Measurements from ENCODE around the gene KRTAP5-7. TPM values are rescaled to one million over a fixed set of nuclear protein-coding genes. Genes with fewer than 3 reads are reported as not detected.

The KRTAP5-7 gene
- total and polyA plus RNA-seq, 11 donors, result not detected

DNA sequence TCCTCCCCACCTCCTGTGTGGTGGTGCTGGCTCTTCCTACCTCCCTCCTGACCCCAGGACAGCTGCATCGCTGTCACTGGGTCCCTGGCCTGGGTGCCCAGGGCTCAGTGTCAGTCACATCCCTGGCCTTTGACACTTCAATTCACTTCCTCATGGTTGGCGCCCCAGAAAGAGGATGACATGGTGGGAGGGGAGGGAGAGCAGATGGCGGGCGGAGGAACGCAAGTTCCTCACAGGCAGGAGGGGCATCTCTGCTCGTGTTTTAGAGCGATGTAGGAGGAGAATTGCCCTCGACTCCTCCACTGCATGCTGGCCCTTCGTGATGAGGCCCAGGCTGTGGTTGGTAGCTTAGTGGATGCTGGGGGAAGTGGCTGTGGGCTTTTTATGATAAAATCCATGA lies 35.1 kb upstream of the KRTAP5-7 start:
- Histone ChIP-seq H3K9me3 (no peaks in the 10 kb centered on the region), H3K4me3 (no peak overlapping the region), H3K4me1 (peaks cover 0 to 8% (median 0%) of the 10 kb centered on the region in 12 donors), H3K27me3 (no peaks in the 10 kb centered on the region), H3K36me3 (peaks cover 0 to 89% (median 59%) of the 10 kb centered on the region in 9 donors), H3K27ac (no peak overlapping the region)
- peak in 1 of 5 donors; percentile 13 for DNase-seq
- 90 to 96% (median 95%) methylated on average over 9 of the region's 9 CpGs for WGBS, 4 donors
- intact Hi-C loops (cut with DNase I), result no loop called here
- ATAC-seq, result no peak
- TF ChIP-seq, protein P1, sequence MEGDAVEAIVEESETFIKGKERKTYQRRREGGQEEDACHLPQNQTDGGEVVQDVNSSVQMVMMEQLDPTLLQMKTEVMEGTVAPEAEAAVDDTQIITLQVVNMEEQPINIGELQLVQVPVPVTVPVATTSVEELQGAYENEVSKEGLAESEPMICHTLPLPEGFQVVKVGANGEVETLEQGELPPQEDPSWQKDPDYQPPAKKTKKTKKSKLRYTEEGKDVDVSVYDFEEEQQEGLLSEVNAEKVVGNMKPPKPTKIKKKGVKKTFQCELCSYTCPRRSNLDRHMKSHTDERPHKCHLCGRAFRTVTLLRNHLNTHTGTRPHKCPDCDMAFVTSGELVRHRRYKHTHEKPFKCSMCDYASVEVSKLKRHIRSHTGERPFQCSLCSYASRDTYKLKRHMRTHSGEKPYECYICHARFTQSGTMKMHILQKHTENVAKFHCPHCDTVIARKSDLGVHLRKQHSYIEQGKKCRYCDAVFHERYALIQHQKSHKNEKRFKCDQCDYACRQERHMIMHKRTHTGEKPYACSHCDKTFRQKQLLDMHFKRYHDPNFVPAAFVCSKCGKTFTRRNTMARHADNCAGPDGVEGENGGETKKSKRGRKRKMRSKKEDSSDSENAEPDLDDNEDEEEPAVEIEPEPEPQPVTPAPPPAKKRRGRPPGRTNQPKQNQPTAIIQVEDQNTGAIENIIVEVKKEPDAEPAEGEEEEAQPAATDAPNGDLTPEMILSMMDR (IDR thresholded peaks at IDR 0.05), result no peak
- no peak for TF ChIP-seq POLR2A (IDR thresholded peaks at IDR 0.05)

DNA sequence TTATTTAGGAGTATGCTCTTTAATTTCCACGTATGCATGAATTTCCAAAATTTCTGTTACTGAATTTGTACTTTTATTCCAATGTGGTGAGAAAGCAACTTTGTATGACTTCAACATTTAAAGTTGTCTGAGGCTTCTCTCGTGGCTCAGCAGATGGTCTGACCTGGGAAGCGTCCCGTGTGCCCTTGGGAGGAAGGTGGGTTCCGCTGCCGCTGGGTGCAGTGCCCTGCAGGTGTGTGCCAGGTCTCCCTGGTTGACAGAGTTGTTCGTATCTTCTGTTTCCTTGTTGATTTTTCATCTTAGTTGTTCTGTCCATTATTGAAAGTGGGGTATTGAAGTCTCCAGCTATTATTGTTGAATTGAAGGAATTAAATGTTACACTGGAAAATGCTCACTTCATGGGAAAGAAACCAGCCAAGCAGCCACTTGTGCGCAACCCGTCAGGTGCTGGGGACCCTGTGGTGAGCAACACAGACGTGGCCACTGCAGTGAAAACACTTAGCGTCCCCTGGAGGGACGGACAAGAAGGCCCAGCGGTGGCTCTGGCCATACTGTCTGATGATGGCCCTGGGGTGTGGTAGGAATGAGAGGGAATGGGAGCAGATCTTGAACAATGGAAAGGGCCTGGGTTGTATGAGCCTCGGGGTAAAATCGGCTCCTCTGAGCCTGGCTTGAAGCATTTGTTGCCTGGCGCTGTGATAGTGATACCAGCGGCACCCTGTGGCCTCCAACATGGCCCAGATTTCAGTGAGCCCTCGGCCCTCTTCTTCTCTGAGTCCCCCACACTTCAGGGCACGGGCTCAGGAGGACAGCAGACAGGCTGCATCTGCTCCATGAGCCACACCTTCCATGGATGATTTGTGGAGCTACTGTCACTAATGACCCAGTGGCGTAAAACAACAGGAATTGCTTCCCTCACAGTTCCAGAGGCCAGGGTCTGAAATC lies 31.5 kb upstream of the KRTAP5-7 start:
- TF ChIP-seq, protein P1 (IDR thresholded peaks at IDR 0.05), result no peak
- TF ChIP-seq POLR2A (IDR thresholded peaks at IDR 0.05), result no peak
- WGBS, 4 donors, result 95 to 96% (median 96%) methylated on average over 17 to 20 of the region's 20 CpGs
- ATAC-seq, result no peak
- H3K27ac ChIP-seq, result no peak overlapping the region
- H3K4me1 ChIP-seq, result peaks cover 0 to 10% (median 0%) of the 10 kb centered on the region in 12 donors
- peaks cover 0 to 99% (median 89%) of the 10 kb centered on the region in 9 donors for H3K36me3 ChIP-seq
- DNase-seq, result peak in 1 of 5 donors; percentile 10
- H3K4me3 ChIP-seq, result no peak overlapping the region
- intact Hi-C loops (cut with DNase I), result no loop called here
- H3K9me3 ChIP-seq, result no peaks in the 10 kb centered on the region
- no peaks in the 10 kb centered on the region for H3K27me3 ChIP-seq

DNA sequence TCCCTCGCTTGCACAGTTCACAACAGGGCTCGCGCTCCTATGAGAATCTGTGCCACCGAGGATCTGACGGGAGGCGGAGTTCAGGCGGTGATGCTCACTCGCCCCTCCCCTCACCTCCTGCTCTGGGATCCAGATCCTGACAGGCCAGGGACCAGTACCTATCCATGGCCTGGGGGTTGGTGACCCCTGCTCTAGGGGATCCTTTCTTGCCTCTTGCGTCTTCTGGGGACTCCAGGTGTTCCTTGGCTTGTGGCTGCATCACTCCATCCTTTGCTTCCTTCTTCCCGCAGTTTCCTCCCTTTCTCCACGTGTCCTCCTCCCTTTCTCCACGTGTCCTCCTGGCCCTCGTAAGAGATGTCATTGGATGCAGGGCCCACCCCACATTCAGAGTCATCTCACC lies 30.6 kb upstream of the KRTAP5-7 start:
- TF ChIP-seq POLR2A (IDR thresholded peaks at IDR 0.05), result no peak
- TF ChIP-seq, protein P1 (IDR thresholded peaks at IDR 0.05), result no peak
- no peak for ATAC-seq
- peaks cover 0 to 99% (median 88%) of the 10 kb centered on the region in 9 donors for H3K36me3 ChIP-seq
- no peak overlapping the region for H3K4me3 ChIP-seq
- WGBS, 4 donors, result 97 to 98% (median 98%) methylated on average over 13 of the region's 13 CpGs
- DNase-seq, result no peak
- H3K27ac ChIP-seq, result no peak overlapping the region
- H3K27me3 ChIP-seq, result no peaks in the 10 kb centered on the region
- no peaks in the 10 kb centered on the region for H3K9me3 ChIP-seq
- H3K4me1 ChIP-seq, result peaks cover 0 to 17% (median 3%) of the 10 kb centered on the region in 12 donors
- intact Hi-C loops (cut with DNase I), result no loop called here

DNA sequence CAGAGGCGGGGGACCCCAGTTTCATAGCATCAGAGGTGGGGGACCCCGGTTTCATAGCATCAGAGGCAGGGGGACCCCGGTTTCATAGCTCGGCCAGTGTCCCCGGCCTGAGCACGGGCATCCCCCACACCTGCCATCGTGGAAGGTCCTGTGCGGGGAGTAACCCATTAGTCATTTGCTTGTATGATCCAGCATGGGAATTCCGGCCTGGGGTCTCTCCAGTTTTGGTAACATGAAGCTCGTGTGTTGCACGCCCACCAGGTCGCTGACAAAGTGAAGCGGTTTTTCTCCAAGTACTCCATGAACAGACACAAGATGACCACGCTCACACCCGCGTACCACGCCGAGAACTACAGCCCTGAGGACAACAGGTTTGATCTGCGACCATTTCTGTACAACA lies 29.0 kb upstream of the KRTAP5-7 start:
- 97 to 99% (median 97%) methylated on average over 18 to 19 of the region's 19 CpGs for WGBS, 4 donors
- no peaks in the 10 kb centered on the region for H3K9me3 ChIP-seq
- H3K4me3 ChIP-seq, result no peak overlapping the region
- TF ChIP-seq, protein P1 (IDR thresholded peaks at IDR 0.05), result no peak
- TF ChIP-seq POLR2A (IDR thresholded peaks at IDR 0.05), result no peak
- ATAC-seq, result no peak
- no peaks in the 10 kb centered on the region for H3K27me3 ChIP-seq
- DNase-seq, result no peak
- intact Hi-C loops (cut with DNase I), result no loop called here
- peaks cover 0 to 17% (median 3%) of the 10 kb centered on the region in 12 donors for H3K4me1 ChIP-seq
- H3K36me3 ChIP-seq, result peaks cover 0 to 90% (median 74%) of the 10 kb centered on the region in 9 donors
- H3K27ac ChIP-seq, result no peak overlapping the region

Data from heart left ventricle (tissue), 16 donors.